Measurements from ENCODE around the gene STX1B. TPM values are rescaled to one million over a fixed set of nuclear protein-coding genes. Genes with fewer than 3 reads are reported as not detected.

STX1B gene
- total RNA-seq, 2 donors from 2014 or later, result 0.35 to 0.52 TPM

GRCh38 chr16:30992931-30993816 lies 17.3 kb downstream of the STX1B start:
- H3K9ac ChIP-seq (ENCODE audit: low read depth in 2 of 2, low read length in 2 of 2), result no peak overlapping the region
- no peak overlapping the region for H3K4me3 ChIP-seq
- no peaks in the 10 kb centered on the region for H3K36me3 ChIP-seq
- H3K9me3 ChIP-seq, result no peaks in the 10 kb centered on the region
- intact Hi-C loops (cut with DNase I), result no loop called here
- H3K4me1 ChIP-seq, result no peaks in the 10 kb centered on the region
- peaks cover 7% of the 10 kb centered on the region for H3K27me3 ChIP-seq
- H3K27ac ChIP-seq, result no peak overlapping the region
- TF ChIP-seq CTCF (IDR thresholded peaks at IDR 0.05), result no peak
- no peak for DNase-seq

GRCh38 chr16:30992276-30992780 lies 18.1 kb downstream of the STX1B start:
- H3K4me1 ChIP-seq, result no peaks in the 10 kb centered on the region

GRCh38 chr16:30991052-30991451 lies 19.4 kb downstream of the STX1B start:
- intact Hi-C loops (cut with DNase I), result no loop called here
- Histone ChIP-seq H3K4me3 (no peak overlapping the region), H3K9ac (ENCODE audit: low read depth in 2 of 2, low read length in 2 of 2) (no peak overlapping the region), H3K27me3 (no peaks in the 10 kb centered on the region), H3K27ac (no peak overlapping the region), H3K36me3 (no peaks in the 10 kb centered on the region), H3K9me3 (no peaks in the 10 kb centered on the region), H3K4me1 (no peaks in the 10 kb centered on the region)
- no peak for TF ChIP-seq CTCF (IDR thresholded peaks at IDR 0.05)
- DNase-seq, result no peak

More at GRCh38 chr16:30992276-30992780, 18.1 kb downstream of the STX1B start:
- Histone ChIP-seq H3K9me3 (no peaks in the 10 kb centered on the region), H3K36me3 (no peaks in the 10 kb centered on the region), H3K27ac (no peak overlapping the region), H3K9ac (ENCODE audit: low read depth in 2 of 2, low read length in 2 of 2) (no peak overlapping the region), H3K27me3 (no peaks in the 10 kb centered on the region), H3K4me3 (no peak overlapping the region)
- TF ChIP-seq CTCF (IDR thresholded peaks at IDR 0.05), result no peak
- intact Hi-C loops (cut with DNase I), result no loop called here
- no peak for DNase-seq

GRCh38 chr16:30990105-30990504 lies 20.3 kb downstream of the STX1B start:
- Histone ChIP-seq H3K27me3 (no peaks in the 10 kb centered on the region), H3K4me3 (no peak overlapping the region), H3K36me3 (no peaks in the 10 kb centered on the region), H3K4me1 (no peaks in the 10 kb centered on the region), H3K9me3 (no peaks in the 10 kb centered on the region), H3K9ac (ENCODE audit: low read depth in 2 of 2, low read length in 2 of 2) (no peak overlapping the region), H3K27ac (no peak overlapping the region)
- no peak for DNase-seq
- TF ChIP-seq CTCF (IDR thresholded peaks at IDR 0.05), result no peak
- intact Hi-C loops (cut with DNase I), result no loop called here

- no peak for DNase-seq
- Histone ChIP-seq H3K27me3 (no peaks in the 10 kb centered on the region), H3K36me3 (no peaks in the 10 kb centered on the region), H3K4me1 (no peaks in the 10 kb centered on the region), H3K4me3 (no peak overlapping the region), H3K9me3 (no peaks in the 10 kb centered on the region), H3K27ac (no peak overlapping the region), H3K9ac (ENCODE audit: low read depth in 2 of 2, low read length in 2 of 2) (no peak overlapping the region)
- intact Hi-C loops (cut with DNase I), result loop anchor here (5.0 to 10.0 kb wide), 3 partner anchors 155 to 878 kb away; no protein-coding TSS in a partner anchor
- TF ChIP-seq CTCF (IDR thresholded peaks at IDR 0.05), result no peak
Observed at GRCh38 chr16:30989469-30990047, 20.9 kb downstream of the STX1B start.
